Ovary (tissue), 3 donors: Measurements from ENCODE around the gene TMEM126B.

Experiments
- CTCF ChIP-seq, 3 donors: fragments of 450-650 bp in 2 of 3; fragments of 200-600 bp in 1 of 3; IDR thresholded peaks; one replicate each; pipeline versions ENCODE4 v1.5.1 to v1.8.0; 2016 to 2022; ENCODE audit warnings: antibody characterized with exemption in 3 of 3, mild to moderate bottlenecking in 1 of 3
- POLR2A ChIP-seq: fragments of 450-650 bp; IDR thresholded peaks from one replicate; pipeline ENCODE4 v1.6.1; 2017; ENCODE audit warnings: antibody characterized with exemption, mild to moderate bottlenecking, moderate library complexity
- donor health status: DM: no; HTN: no; CAD: no.

GRCh38 chr11:85651118-85651517, 22.7 kb downstream of the TMEM126B start:
- TF ChIP-seq CTCF (IDR thresholded peaks at IDR 0.05): no peak
- TF ChIP-seq POLR2A: no peak
